ENCODE measurements around the gene MRPL44.

MRPL44 gene

GRCh38 chr2:223943135-223943534, 14.1 kb upstream of the MRPL44 start:
- no peaks in the 10 kb centered on the region for H3K9me3 ChIP-seq
- no peak for DNase-seq
- no peak for TF ChIP-seq CTCF (IDR thresholded peaks at IDR 0.05; ENCODE audit: low read depth, low read length)
- no peaks in the 10 kb centered on the region for H3K27me3 ChIP-seq
- peak overlapping the region; percentile 93 for H3K4me3 ChIP-seq (ENCODE audit: low read depth, low read length)
- H3K4me1 ChIP-seq: peaks cover 7% of the 10 kb centered on the region; the same call in 1 of the 2 replicates
- H3K36me3 ChIP-seq: no peaks in the 10 kb centered on the region; the same call in none of the 2 replicates

GRCh38 chr2:223943561-223944008, 13.7 kb upstream of the MRPL44 start:
- Histone ChIP-seq H3K27me3 (no peaks in the 10 kb centered on the region), H3K9me3 (no peaks in the 10 kb centered on the region), H3K4me3 (ENCODE audit: low read depth, low read length) (peak overlapping the region; percentile 93), H3K4me1 (peaks cover 7% of the 10 kb centered on the region; the same call in 1 of the 2 replicates), H3K36me3 (no peaks in the 10 kb centered on the region; the same call in none of the 2 replicates)
- DNase-seq: no peak
- no peak for TF ChIP-seq CTCF (IDR thresholded peaks at IDR 0.05; ENCODE audit: low read depth, low read length)

- no peaks in the 10 kb centered on the region for H3K9me3 ChIP-seq
These were observed 13.0 kb upstream of the MRPL44 start for GRCh38 chr2:223944166-223944702.

GRCh38 chr2:223944703-223945531, 12.3 kb upstream of the MRPL44 start, which contains the start of gene WDFY1:
Gene WDFY1, minus strand, starts transcription at chr2:223945335. Its CDS starts 51 bp downstream, at chr2:223945284.
- H3K4me3 ChIP-seq (ENCODE audit: low read depth, low read length): peak within 1 kb of the TSS; percentile 93
- DNase-seq: peak; percentile 93
- no peak for TF ChIP-seq CTCF (IDR thresholded peaks at IDR 0.05; ENCODE audit: low read depth, low read length)

More at GRCh38 chr2:223944166-223944702, 13.0 kb upstream of the MRPL44 start:
- peak; percentile 55 for DNase-seq
- Histone ChIP-seq H3K36me3 (no peaks in the 10 kb centered on the region; the same call in none of the 2 replicates), H3K4me3 (ENCODE audit: low read depth, low read length) (peak overlapping the region; percentile 93), H3K27me3 (no peaks in the 10 kb centered on the region), H3K4me1 (peaks cover 7% of the 10 kb centered on the region; the same call in 1 of the 2 replicates)
- no peak for TF ChIP-seq CTCF (IDR thresholded peaks at IDR 0.05; ENCODE audit: low read depth, low read length)

GRCh38 chr2:223945755-223946154, 11.5 kb upstream of the MRPL44 start:
- Histone ChIP-seq H3K27me3 (no peaks in the 10 kb centered on the region), H3K4me3 (ENCODE audit: low read depth, low read length) (no peak overlapping the region), H3K36me3 (no peaks in the 10 kb centered on the region), H3K4me1 (peaks cover 7% of the 10 kb centered on the region; the same call in 1 of the 2 replicates), H3K9me3 (no peaks in the 10 kb centered on the region)
- DNase-seq: no peak
- no peak for TF ChIP-seq CTCF (IDR thresholded peaks at IDR 0.05; ENCODE audit: low read depth, low read length)

More at GRCh38 chr2:223944703-223945531, 12.3 kb upstream of the MRPL44 start, which contains the start of gene WDFY1:
- peaks cover 7% of the 10 kb centered on the region; the same call in 1 of the 2 replicates for H3K4me1 ChIP-seq
- no peaks in the 10 kb centered on the region for H3K36me3 ChIP-seq
- no peaks in the 10 kb centered on the region for H3K27me3 ChIP-seq
- no peaks in the 10 kb centered on the region for H3K9me3 ChIP-seq

Data from BE2C (cell line).